Suprapubic skin (tissue), 4 donors: Measurements from ENCODE around the gene HMGN1.

Experiments
- CTCF ChIP-seq, 2 donors: fragments of 200-600 bp in 1 of 2; fragments of 450-650 bp in 1 of 2; sonication (generic) in 1 of 2; IDR thresholded peaks; one replicate each; pipeline ENCODE4 v1.5.1; 2016 to 2019; ENCODE audit warnings: antibody characterized with exemption in 2 of 2, mild to moderate bottlenecking in 1 of 2, moderate library complexity in 1 of 2
- EP300 ChIP-seq: sonication (generic); formaldehyde crosslinking; IDR thresholded peaks from one replicate; pipeline ENCODE4 v1.6.1; 2017; ENCODE audit warnings: antibody characterized with exemption
- POLR2A ChIP-seq, 2 donors: fragments of 450-650 bp; IDR thresholded peaks; one replicate each; pipeline ENCODE4 v1.6.1; 2017; ENCODE audit warnings: antibody characterized with exemption in 2 of 2, mild to moderate bottlenecking in 2 of 2, moderate library complexity in 2 of 2
- POLR2AphosphoS5 ChIP-seq, 3 donors: sonication (generic); formaldehyde crosslinking; IDR thresholded peaks; one replicate each; pipeline ENCODE4 v1.6.1; 2017; ENCODE audit warnings: antibody characterized with exemption in 3 of 3

DNA sequence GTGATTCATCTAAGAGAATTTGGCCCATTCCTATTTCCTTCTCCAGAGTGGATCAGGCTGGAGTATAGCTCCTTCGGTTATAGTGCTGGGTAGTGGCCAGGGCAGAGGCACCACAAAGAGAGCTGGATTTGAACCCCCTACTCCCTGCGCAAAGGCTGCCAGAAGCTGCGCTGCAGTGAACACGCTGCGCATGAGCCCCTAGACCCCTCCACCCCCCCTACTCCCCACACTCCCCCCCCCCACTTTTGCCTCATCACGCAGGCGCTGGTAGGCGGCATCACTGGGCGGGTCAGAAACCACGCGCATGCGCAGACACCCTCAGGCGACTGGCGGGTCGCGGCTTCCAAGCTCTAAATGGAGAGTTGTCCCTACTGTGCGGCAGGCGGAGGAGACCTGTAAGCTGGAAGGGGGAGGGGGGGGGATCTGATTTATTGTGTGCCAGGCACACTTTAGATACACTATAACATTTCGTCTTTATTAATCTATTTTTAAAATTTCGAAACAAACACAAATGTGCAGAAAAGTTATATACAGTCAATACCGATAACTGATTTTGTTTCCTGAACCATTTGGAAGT, 38.7 kb upstream of the HMGN1 start:
- TF ChIP-seq POLR2AphosphoS5 (IDR thresholded peaks at IDR 0.05): no peak
- no peak for TF ChIP-seq CTCF (IDR thresholded peaks at IDR 0.05)
- no peak for TF ChIP-seq EP300
- no peak for TF ChIP-seq POLR2A (IDR thresholded peaks at IDR 0.05)
